Retina (tissue), 1 donor: ENCODE results near the gene CCDC34.
A peak's percentile ranks its signal among the peaks of the same experiment; 100 is the strongest.

Source experiments
- DNase-seq: peaks from one replicate; pipeline ENCODE4 v3.0.0-alpha.2; 2016

The CCDC34 gene

DNA sequence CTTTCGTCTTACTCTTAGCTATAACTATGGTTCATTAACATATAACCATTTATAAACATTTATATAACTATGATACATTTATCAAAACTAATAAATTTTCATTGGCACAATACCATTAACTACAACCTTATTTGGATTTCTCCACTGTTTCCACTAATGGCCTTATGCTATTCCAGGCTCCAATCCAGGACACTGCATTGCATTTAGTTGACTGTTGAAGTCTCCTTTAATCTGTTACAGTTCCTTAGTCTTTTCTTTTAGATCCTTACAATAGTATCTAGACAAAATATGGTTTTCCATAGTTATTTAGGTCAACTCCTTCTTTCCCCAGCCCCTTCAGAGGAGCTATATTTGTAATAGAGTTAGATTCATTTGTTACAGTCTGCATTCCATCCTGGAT lies 47.2 kb downstream of the CCDC34 start:
- no peak for DNase-seq

DNA sequence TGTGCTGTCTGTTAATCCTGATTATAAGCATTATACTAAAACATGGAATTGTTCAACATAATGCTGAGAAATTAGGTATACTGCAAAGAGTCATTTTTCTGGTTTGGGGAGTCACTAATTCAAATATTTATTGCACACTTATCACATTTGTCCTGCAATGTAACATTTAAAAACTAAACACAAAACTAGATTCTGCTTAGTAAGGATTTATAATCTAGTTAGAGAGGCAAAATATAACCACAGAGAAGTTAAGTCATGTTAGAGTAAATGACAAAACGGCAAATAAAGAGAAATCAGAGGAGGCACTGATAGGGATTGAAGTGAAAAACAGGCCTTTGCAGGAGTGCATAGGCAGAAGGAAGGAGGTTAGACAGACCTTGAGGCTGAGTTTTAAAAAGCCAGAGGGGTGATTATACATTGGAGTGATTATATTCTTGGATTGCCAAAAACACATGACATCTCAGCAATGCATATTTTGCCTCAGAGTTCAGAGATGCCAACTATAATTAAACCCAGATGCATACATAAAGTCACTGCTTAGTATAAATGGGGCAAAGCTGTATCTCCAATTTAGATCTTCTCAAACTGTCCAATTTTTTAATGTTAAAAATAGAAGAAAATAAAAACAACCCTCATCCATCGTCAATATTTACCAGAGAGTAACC lies 49.7 kb downstream of the CCDC34 start:
- DNase-seq: no peak

DNA sequence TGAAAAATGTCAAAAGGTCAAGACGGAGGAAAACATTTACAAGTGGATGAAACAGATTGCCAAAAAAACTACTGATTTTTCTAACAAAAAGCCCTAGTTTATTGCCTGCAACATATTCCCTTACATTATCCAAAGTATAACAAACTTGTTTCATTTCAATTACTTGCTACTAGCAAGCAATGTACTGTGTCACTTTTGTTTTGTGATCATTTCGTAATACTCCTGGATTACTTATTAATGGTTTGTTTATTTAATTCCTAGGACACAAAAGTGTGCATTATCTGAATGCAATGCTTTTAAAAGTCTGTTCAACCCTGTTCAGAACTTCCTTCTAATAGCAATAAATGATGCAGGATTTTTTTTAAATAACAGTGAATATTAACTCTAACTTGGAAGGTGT lies 50.9 kb downstream of the CCDC34 start:
- no peak for DNase-seq

DNA sequence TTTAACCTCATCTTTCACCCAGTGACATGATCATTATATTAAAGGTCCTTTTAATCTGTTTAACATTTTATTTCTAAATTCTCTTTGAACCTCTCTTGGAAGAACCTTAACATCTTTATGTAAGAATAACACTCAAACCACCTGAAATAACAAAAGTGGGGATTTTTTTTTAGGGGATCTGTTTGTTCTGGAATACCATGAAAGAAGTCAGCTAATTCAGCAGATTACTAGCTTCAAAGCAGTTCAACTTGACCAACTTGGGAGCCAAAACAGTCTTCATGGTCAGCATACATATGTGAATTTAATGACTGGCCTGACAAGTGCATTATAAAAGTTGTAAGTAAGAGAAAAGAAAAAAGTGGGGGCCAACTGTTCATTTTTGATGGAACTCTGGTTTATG lies 52.3 kb downstream of the CCDC34 start:
- DNase-seq: no peak

DNA sequence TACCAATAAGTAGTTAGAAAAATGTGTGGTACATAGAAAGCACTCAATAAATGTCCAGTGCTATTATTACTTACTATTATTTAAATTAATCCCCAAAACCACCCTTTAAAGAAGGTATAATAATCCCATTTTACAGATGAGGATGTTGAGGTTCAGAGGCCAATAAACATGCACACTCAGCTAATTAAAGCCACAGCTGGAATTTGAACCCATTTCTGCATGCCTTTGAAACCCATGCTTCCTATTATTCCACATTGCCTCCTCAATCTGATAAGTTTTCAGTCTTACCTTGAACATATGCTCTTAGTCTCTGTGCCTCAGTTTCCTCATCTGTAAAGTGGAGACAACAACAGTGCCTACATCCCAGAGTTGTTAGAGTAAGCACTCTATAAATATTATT lies 52.8 kb downstream of the CCDC34 start:
- no peak for DNase-seq

DNA sequence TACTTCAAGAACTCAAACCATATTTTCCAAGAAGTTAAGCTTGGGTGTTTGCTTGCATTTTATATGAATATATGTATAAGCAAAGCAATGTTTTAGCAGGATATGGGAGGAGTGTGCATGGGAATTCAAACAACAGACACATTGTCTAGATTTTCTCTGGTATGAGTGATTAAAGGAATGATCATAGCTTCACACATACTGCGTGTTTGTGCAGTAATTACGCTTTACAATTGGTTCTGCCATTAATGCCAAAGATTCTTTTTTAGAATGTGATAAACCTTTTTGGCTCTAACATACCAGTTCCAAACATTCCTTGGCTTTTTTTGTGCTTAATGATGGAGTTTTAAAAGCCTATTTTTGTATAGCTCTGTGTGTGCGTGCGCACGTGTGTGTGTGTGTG lies 54.0 kb downstream of the CCDC34 start:
- no peak for DNase-seq

DNA sequence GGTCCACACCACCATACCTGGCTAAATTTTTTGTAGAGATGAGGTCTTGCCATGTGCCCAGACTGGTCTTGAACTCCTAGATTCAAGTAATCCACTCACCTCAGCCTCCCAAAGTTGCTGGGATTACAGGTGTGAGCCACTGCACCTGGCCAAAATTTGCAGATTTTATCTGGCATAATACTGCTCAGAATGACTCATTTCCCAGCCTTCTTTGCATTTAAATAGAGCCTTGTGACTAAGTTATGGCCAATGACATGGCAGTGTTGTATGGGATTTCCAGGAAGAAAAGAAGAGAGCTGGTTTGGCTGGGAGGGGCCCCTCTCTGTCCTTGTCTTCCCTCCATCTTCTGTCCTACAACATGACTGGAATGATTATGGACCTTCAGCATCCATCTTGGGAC lies 55.8 kb downstream of the CCDC34 start:
- no peak for DNase-seq

DNA sequence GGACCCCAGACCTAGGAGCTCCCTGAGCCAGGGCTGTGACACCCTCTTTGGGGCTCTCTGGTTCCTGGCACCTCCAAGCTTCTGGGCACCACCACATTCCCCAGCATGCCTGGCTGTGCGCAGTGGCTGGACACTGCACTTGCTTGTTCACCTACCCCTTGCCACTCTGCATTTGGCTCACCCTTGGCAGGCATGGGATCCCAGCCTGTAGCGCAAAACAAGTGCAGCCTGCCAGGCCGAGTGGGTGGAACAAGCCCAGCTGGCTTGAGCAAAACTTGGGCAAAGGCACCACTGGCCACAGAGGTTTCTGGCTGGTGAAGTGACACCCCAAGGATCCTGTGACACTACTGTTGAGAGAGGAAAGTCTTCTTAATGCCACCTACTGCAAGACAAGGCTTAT lies 57.3 kb downstream of the CCDC34 start:
- no peak for DNase-seq

DNA sequence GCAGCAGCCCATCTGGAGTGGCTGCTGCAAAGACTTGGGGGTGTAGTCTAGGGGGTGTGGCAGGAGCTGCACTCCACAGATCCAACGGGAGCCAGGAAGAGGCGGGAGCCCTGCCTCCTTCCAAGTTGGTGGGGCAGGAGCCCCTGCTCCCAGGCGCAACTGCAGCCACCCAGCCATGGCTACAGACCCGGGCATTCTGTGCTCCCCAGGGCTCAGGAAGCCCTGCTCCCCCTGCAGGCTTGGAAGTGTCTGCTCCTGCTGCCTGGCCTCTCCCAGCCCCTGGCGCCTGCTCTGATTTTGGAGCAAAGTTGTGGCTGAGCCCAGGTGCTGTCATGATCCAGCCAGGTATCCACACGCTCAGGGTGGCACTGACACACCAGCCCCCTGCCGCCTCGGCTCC lies 58.5 kb downstream of the CCDC34 start:
- no peak for DNase-seq

DNA sequence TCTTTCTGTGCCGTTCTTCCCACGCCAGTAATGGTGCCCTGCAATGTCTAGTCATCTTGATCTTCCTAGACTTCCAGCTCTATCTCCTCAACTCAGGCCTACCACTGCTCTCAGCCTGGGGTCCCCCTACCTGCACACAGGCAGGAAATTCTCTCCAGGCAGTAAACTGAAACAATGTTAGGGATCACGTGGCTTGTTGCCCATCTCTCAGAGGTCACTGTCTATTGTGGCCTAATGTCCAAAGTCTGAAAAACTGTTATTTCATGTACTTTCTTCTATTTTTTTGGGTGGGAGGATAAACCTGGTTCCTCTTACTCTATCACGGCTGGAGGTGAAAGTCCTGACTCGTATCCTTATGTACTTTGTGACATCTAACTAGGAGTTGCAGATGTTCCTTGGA lies 59.1 kb downstream of the CCDC34 start:
- DNase-seq: no peak

DNA sequence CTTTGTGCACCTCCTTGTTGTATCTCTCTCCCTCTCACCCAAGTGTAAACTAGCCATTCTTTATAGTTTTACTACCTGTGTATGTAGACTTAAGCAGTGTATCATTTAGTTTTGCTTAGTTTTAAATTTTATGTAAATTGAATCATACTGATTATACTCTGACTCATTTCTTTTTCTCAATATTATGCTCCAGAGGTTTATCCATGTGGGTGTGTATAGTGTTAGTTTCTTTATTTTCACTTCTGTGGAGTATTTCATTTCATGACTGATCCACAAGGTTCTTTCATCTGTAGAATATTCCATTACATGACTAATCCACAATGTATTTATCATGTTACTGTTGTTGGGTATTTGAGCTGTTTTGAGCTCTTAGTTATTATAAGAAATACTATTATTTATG lies 62.0 kb downstream of the CCDC34 start:
- DNase-seq: no peak

DNA sequence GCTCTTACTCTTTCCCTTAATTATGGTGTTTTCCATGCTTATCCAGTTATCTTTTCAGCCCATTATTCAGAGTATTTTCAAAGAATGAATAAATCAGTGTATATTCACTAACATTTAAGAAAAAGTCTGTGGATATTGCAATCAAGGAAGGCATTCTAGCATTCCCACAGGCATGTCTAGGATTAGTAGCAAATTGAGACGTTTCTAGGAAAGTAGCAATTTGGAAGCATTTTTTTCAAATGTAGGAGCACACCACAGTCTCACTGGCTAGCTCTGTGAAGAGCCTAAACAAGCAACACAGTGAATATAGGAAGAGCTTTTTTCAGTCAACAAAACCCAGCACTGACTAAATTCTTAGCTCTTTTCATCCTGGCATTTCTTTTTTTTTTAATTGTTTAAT lies 65.4 kb downstream of the CCDC34 start:
- no peak for DNase-seq

DNA sequence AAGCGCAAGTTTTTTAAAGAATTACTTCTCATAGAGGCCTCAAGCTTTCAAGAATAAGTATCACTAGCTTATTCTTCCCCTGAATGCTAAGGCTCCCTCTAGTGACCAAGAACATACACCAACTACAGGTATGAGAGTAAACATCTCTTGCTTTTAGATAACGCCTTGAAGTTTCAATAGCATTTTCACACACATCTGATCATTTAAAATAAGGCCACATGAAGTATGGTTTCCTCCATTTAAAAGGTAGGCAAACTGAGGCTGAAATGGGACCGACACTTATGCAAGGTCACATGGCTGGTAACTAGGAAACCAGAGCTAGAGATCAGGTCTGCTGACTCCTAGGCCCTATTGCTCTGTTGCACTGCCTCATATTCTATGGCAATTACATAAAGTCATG lies 66.5 kb downstream of the CCDC34 start:
- DNase-seq: no peak

DNA sequence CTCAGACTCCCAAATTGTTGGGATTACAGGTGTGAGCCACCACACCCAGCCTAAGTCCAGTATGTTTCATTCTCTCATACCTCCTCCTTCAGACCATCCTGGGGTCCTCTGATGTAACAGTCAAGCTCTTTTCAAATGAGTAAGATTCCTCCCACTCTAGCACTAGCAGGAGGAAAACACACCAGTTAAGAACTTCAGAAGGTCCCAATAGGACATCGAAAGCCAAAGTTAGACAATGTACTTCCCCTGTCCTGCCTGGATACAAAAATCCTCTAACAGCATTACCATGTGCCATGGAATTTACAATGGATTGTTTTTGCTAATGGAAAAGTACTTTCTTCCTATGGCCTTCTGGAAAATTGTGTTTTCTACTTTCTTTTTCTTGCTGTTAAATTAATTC lies 67.1 kb downstream of the CCDC34 start:
- DNase-seq: no peak

DNA sequence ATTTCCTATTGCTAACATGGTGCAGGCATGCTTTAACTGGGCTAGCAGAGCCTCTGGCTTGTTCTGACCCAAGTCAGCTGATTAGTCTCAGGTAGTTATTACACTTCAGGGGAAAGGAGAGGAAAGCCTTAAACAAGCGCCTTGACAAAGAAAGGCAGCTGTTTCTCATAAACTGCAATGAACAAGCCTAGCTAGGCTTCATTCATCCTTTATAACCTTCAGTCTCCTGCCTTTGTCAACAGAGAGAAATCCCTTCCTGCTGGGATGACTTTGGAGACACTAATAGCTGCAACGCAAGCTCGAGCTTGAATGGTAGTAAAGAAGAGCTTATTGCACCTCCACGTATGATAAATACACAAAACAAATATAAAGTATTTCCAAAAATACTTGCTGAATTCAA lies 68.4 kb downstream of the CCDC34 start:
- no peak for DNase-seq

DNA sequence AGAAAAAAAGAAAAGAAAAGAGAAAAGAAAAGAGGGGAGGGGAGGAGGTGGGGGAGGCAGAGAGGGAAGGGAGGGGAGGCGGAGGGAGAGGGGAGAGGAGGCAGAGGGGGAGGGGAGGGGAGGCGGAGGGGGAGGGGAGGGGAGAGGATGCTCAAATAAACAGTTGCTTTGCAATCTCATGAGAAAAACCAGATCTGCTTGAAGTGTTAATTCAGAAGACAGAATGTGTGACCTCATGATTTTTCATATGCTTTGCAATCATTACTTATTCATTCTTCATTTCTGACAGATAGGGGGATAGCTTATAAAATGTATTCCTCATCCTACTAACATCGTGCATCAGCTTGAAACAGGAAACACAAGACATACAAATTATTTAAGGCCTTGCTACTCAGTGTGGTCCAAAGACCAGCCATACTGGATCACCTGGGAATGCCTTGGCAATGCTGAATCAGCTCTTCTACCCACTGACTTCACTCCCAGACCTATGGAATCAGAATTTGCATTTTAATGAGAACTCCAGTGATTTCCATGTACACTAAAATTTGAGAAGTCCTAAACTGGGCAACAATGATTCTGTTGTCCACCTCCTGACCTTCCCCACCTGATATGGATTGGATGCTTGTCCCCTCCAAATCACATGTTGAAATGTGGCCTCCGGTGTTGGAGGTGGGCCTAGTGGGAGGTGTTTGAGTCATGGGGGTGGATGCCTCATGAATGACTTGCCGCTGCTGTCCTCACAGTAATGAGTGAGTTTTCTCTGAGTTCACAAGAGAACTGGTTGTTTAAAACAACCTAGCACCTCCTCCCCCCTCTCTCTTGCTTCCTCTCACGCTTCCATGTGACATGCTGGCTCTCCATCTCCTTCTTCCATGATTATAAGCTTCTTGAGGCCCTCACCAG lies 69.2 kb downstream of the CCDC34 start:
- DNase-seq: no peak

DNA sequence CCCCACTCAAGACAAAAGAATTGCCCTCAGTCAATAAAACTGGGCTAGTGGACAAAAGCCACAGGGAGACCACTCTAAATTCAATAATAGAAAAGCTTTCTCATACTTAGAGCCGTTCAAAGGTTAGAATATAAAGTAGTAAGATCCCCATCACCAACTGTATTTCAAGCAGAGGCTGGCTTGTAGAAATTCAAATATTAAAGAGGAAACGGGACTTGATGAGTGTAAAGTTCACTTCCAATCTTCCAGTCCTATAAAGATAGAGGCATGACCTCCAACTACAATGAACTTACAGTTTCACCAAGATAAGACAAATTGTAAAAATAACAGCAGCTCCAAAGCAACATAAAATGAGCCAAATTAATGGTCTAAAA lies 70.4 kb downstream of the CCDC34 start:
- DNase-seq: no peak

DNA sequence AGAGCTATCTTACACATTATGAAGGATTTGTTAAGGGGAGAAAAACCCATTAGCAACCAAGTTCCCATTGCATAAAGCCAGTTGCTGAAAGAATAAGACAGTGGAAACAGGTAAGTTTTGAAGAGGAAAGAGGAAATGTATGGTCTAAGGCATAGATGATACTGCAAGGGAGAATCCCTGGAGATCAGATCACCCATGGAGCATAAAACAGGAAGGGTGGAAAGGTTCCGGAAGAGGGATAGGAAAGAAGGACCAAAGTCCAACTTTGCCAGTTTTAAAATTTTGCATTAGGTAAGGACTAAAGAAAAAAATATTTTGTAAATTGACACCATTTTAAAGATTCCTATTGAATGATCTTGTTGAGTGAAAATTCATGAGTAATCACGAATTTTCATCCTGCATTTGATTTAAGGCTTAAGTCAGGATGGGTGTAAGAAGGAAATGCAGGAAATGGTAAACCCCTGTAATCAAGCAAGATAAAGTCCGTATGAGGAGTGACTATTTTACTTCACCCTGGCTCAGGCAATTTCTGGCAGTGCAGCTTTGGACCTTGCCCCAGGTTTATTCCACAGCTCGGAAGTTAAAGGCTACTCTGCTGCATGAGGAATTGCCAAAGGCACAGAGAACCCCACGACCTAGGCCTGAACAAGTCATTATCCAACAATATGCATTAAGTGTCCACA lies 70.9 kb downstream of the CCDC34 start:
- DNase-seq: no peak

DNA sequence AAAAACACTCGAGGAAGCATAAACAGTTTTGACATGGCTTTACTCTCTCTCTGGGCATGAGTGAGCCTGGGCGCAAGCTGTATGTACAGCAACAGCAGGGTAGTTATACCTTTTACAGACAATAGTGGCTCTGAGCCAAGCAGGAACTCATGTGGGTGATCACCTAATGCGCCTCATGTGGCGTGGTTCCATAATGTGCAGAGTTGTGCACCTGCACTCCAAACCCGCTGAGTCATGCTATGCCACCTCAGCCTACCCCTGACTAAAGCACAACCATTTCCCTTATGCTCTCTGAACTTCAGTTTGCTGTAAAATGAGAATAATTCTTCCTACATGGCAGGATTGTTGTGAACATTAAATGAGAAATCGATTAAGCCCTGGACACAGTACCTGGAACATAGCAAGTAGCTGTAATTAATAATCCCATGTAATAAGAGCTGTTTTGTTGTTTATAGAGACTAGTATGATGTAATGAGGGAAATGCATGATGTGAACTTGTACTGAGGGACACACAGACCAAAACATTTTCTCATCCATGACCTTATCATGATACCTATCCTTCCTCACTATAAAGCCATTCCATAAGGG lies 71.6 kb downstream of the CCDC34 start:
- peak; percentile 35 for DNase-seq

DNA sequence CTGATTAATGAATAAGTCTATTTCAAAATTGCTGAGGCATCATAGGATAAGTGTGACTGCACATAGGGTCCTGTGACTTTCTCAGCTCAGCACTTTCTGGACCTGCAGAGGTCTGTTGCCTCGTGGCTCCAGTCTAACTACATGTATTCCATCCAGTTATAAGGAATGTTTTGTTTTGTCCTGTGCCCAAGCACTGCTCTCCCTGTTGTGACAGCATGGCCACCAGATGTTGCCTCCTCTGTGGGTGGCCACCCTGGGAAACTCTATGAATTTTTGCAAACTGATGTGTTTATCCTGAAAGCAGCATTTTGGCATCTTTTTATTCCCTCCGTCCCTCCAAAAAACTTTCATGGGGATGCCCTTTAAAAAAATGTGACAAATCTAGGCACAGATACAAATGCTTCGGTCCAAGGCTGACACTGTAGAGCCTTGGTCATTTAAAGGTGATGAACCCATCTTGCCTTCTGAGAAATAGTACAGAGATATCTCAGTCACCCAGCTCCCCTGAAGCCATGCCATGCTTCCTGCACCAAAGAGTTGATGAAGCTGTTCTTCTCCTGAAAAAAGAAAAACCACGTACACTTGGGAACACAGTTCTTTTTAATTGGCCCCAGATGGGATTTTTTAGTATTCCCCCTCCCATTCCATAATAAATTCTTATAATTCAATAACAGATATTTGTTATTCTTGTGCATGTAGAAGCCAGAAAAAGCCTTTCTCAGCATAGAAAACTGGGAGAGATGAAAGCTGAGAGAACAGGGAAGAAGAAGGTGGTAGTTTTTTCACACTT lies 72.6 kb downstream of the CCDC34 start:
- DNase-seq: no peak
